ENCODE results near the gene R3HCC1L.

The R3HCC1L gene

DNA sequence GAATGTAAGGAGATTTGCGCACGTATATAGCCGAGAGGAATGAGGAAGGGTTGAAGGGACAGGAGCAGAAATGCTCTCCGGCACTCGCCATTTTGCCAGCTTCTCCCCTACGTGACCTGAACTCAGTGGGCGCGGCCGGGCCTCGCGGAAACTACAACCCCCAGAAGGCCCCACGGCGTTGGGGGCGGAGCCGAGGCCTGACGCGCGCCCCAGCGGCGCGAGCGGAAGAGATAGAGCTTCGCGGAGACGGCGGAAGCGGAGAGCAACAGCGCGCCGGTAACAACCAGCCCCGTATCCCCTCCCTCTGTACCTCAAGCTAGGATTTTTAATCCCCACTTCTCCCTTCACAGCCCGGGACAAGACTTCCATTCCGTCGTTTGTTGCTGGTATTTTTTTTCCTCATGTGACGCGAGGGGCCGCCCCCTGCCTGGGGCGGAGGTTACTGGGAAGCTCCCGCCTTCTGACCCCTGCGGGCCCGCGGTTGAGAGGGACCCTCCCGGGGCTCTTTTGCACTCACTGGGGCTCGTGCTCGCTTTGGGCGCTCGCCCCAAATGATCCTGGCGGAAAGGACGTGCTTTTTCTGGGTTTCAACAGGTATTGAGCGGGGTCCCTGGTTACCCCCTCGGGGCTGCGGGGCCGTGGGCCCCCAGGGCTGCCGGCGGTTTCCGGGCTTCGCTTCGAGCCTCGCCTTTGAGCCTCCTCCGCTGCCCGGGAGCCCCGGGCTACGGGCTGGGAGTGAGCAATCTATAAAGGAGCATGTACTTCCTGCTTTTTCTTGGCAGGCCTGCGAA, at the start of gene R3HCC1L:
Gene R3HCC1L, plus strand, starts transcription at position 227 of the 791 bp plus-strand sequence. CDS start 73,458 bp downstream, outside the sequence.
- no peaks in the 10 kb centered on the region for H3K27me3 ChIP-seq (ENCODE audit: control insufficient read depth in 5 of 5, insufficient read depth in 4 of 5, low read length in 5 of 5)
- H3K27ac ChIP-seq (ENCODE audit: low read depth, low read length) = peak within 1 kb of the TSS; percentile 98
- H3K36me3 ChIP-seq (ENCODE audit: control insufficient read depth in 5 of 5, insufficient read depth in 5 of 5, low read length in 5 of 5) = no peaks in the 10 kb centered on the region
- H3K4me1 ChIP-seq (ENCODE audit: control insufficient read depth in 5 of 5, insufficient read depth in 5 of 5, low read length in 5 of 5) = peaks cover 0 to 20% (median 20%) of the 10 kb centered on the region in 5 donors
- peaks cover 0 to 3% (median 0%) of the 10 kb centered on the region in 5 donors for H3K9me3 ChIP-seq (ENCODE audit: control insufficient read depth in 5 of 5, low read length in 5 of 5)
- peak within 1 kb of the TSS; percentile 85 to 100 (median 94) for H3K9ac ChIP-seq (ENCODE audit: low read length in 5 of 5)
- peak within 1 kb of the TSS; percentile 86 to 97 (median 92) for H3K4me3 ChIP-seq (ENCODE audit: low read depth in 1 of 5, low read length in 5 of 5)

DNA sequence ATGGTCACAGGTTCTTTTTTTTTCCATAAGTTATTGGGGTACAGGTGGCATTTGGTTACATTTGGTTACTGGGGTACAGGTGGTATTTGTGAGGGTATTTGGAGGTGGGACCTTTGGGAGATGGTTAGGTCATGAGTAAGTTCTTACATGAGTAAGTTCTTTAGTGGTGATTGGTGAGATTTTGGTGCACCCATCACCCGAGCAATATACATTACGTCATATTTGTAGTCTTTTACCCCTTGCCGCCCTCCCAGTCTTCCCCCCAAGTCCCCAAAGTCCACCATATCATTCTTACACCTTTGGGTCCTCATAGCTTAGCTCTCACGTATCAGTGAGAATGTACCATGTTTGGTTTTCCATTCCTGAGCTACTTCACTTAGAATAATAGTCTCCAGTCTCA, 49.2 kb upstream of the R3HCC1L start:
- Histone ChIP-seq H3K27me3 (ENCODE audit: control insufficient read depth in 5 of 5, insufficient read depth in 4 of 5, low read length in 5 of 5) (peaks cover 2 to 14% (median 9%) of the 10 kb centered on the region in 5 donors), H3K4me1 (ENCODE audit: control insufficient read depth in 5 of 5, insufficient read depth in 5 of 5, low read length in 5 of 5) (peaks cover 6 to 16% (median 14%) of the 10 kb centered on the region in 5 donors), H3K4me3 (ENCODE audit: low read depth in 1 of 5, low read length in 5 of 5) (no peak overlapping the region), H3K9me3 (ENCODE audit: control insufficient read depth in 5 of 5, low read length in 5 of 5) (no peaks in the 10 kb centered on the region), H3K9ac (ENCODE audit: low read length in 5 of 5) (no peak overlapping the region), H3K36me3 (ENCODE audit: control insufficient read depth in 5 of 5, insufficient read depth in 5 of 5, low read length in 5 of 5) (no peaks in the 10 kb centered on the region), H3K27ac (ENCODE audit: low read depth, low read length) (no peak overlapping the region)

DNA sequence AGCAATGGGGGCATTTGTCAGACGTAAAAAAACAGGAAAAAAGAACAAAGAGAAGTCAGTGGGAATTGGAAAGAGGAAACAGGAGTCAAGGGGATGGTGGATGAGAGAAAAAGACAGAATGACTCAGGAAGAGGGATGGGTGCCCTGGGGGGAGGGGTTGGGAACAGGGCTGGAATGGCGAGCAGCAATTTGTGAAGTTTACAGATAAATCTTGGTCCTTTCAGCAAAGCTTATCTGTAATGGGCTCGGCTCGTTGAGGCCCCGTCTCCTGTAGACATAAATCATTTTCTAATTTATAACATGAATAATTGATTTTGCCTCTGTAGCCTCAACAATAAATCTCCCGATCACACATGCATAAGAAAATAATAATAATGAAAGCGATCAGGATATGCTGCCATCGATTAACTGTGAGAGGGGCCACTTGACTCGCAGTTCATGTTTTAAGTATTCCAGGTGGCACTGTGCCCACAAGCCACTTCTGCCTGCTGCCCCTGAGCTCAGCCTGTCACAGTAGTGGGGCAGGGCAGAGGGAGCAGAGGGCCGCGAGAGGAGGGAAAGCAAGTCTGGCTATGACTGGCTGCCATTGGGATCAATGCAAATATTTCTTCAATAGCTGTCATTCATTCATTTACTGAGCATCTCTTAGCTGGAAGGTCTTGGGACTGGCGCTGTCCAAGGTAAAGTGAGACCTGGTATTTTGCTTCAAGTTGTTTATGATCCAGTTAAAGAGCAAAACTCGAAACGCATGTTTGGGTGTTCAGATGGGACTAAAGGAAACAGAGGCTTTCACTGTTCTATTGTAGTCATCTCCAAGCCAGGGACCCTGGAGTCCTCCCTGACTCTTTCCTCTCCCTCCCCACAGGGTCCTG, 47.4 kb upstream of the R3HCC1L start:
- Histone ChIP-seq H3K4me3 (ENCODE audit: low read depth in 1 of 5, low read length in 5 of 5) (no peak overlapping the region), H3K36me3 (ENCODE audit: control insufficient read depth in 5 of 5, insufficient read depth in 5 of 5, low read length in 5 of 5) (no peaks in the 10 kb centered on the region), H3K27me3 (ENCODE audit: control insufficient read depth in 5 of 5, insufficient read depth in 4 of 5, low read length in 5 of 5) (peaks cover 2 to 14% (median 9%) of the 10 kb centered on the region in 5 donors), H3K9me3 (ENCODE audit: control insufficient read depth in 5 of 5, low read length in 5 of 5) (no peaks in the 10 kb centered on the region), H3K27ac (ENCODE audit: low read depth, low read length) (no peak overlapping the region), H3K4me1 (ENCODE audit: control insufficient read depth in 5 of 5, insufficient read depth in 5 of 5, low read length in 5 of 5) (peaks cover 6 to 16% (median 14%) of the 10 kb centered on the region in 5 donors), H3K9ac (ENCODE audit: low read length in 5 of 5) (no peak overlapping the region)

DNA sequence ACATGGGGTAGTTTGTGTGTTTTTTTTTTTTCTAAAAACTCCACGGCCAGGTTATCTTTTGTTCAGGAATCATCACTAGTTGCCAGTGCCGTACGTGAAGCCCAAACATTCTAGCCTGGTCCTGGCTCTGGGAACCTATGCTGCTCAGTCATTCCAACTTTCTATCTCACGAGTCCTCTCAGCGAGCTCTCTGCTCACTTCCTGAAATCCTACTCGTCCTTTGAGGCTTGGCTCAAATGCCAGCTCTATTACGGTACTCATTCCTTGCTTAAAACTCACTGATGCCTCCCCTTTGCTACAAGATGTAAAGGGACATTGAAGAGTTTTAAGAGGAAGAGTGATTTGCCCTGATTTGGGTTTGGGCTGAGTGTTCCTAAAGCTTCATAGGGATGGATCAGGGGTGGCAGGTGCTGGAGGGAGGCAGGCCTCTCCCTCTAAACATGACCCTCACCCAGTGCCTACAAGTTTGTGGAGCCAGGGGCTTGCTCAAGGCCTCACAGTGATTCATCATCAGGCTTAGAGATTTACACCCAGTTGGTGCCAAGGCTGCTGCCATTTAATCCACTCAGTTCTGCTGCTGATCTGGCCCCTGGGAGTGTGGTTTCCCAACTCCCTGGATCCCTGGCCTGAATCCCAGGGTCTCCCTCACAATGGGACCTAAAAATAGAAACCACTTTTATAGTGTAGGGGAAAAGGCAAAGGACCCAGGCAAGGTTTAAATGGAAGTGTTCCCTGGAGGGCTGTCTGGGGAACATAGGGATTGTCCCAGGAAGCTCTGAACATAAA, 46.1 kb upstream of the R3HCC1L start:
- Histone ChIP-seq H3K27ac (ENCODE audit: low read depth, low read length) (no peak overlapping the region), H3K36me3 (ENCODE audit: control insufficient read depth in 5 of 5, insufficient read depth in 5 of 5, low read length in 5 of 5) (no peaks in the 10 kb centered on the region), H3K9me3 (ENCODE audit: control insufficient read depth in 5 of 5, low read length in 5 of 5) (no peaks in the 10 kb centered on the region), H3K27me3 (ENCODE audit: control insufficient read depth in 5 of 5, insufficient read depth in 4 of 5, low read length in 5 of 5) (peaks cover 2 to 13% (median 5%) of the 10 kb centered on the region in 5 donors), H3K4me3 (ENCODE audit: low read depth in 1 of 5, low read length in 5 of 5) (no peak overlapping the region), H3K9ac (ENCODE audit: low read length in 5 of 5) (no peak overlapping the region), H3K4me1 (ENCODE audit: control insufficient read depth in 5 of 5, insufficient read depth in 5 of 5, low read length in 5 of 5) (peaks cover 6 to 16% (median 14%) of the 10 kb centered on the region in 5 donors)

DNA sequence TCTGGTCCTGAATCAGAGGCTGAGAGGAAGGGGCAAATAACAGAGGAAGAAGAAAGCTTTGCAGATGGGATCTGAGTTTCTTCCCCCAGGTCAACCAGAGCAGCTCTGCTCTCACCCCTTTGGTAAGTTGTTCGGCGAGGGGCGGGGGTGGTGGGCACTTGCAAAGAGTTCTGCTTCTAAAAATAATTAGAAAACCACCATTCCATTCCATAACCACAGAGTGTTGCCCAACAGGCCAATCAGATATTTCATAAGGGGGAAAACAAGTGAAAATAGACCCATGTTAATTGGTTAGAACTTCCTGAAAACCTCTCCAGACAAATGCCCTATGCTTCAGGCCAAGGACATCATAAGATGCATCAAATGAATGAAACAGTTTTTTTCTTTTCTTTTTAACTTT, 43.6 kb upstream of the R3HCC1L start:
- Histone ChIP-seq H3K36me3 (ENCODE audit: control insufficient read depth in 5 of 5, insufficient read depth in 5 of 5, low read length in 5 of 5) (no peaks in the 10 kb centered on the region), H3K27me3 (ENCODE audit: control insufficient read depth in 5 of 5, insufficient read depth in 4 of 5, low read length in 5 of 5) (peaks cover 0 to 14% (median under 1%) of the 10 kb centered on the region in 5 donors), H3K9me3 (ENCODE audit: control insufficient read depth in 5 of 5, low read length in 5 of 5) (no peaks in the 10 kb centered on the region), H3K9ac (ENCODE audit: low read length in 5 of 5) (no peak overlapping the region), H3K27ac (ENCODE audit: low read depth, low read length) (no peak overlapping the region), H3K4me1 (ENCODE audit: control insufficient read depth in 5 of 5, insufficient read depth in 5 of 5, low read length in 5 of 5) (peaks cover 6 to 16% (median 14%) of the 10 kb centered on the region in 5 donors), H3K4me3 (ENCODE audit: low read depth in 1 of 5, low read length in 5 of 5) (no peak overlapping the region)

DNA sequence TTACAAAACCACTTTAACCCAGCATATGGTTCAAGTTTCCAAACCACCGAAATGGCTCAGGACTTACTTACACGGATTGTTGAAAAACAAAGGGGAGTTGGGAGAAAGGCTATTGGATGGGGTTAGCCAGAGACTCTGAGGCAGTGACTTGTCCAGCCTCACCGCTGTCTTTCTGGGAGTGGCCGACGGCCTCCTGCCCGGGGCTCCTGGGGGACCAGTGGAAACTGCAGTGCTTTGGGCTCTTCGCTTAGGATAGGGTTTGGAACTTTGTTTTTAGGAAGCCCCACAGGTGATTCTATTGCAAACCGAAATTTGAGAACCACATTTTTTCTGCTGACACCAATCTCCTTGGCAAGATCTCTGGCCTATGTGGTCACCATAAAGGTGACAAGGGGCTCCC, 38.1 kb upstream of the R3HCC1L start:
- no peaks in the 10 kb centered on the region for H3K4me1 ChIP-seq (ENCODE audit: control insufficient read depth in 5 of 5, insufficient read depth in 5 of 5, low read length in 5 of 5)
- H3K27ac ChIP-seq (ENCODE audit: low read depth, low read length) = no peak overlapping the region
- no peaks in the 10 kb centered on the region for H3K9me3 ChIP-seq (ENCODE audit: control insufficient read depth in 5 of 5, low read length in 5 of 5)
- no peak overlapping the region for H3K9ac ChIP-seq (ENCODE audit: low read length in 5 of 5)
- H3K27me3 ChIP-seq (ENCODE audit: control insufficient read depth in 5 of 5, insufficient read depth in 4 of 5, low read length in 5 of 5) = peaks cover 0 to 26% (median 13%) of the 10 kb centered on the region in 5 donors
- no peaks in the 10 kb centered on the region for H3K36me3 ChIP-seq (ENCODE audit: control insufficient read depth in 5 of 5, insufficient read depth in 5 of 5, low read length in 5 of 5)
- H3K4me3 ChIP-seq (ENCODE audit: low read depth in 1 of 5, low read length in 5 of 5) = no peak overlapping the region

DNA sequence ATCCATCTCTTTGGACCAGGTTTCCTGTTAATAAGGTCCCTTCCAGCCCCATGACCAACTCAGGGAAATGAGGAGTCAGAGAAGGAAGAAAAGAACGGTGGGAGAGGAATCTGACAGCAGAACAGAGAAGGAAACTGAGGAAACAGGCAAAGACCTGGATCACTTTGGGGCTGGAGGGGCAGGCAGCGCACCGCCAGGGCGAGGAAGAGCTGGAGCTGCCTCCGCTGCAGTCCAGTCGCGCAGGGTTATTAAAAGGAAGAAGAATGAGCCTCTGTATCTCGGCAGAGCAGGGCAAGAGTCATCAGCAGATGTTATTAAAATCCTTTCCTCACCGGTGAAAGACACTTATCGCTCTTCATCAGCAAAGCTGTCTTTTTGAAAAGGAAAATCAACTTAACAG, 37.7 kb upstream of the R3HCC1L start:
- H3K9ac ChIP-seq (ENCODE audit: low read length in 5 of 5) = no peak overlapping the region
- H3K36me3 ChIP-seq (ENCODE audit: control insufficient read depth in 5 of 5, insufficient read depth in 5 of 5, low read length in 5 of 5) = no peaks in the 10 kb centered on the region
- no peaks in the 10 kb centered on the region for H3K9me3 ChIP-seq (ENCODE audit: control insufficient read depth in 5 of 5, low read length in 5 of 5)
- H3K27ac ChIP-seq (ENCODE audit: low read depth, low read length) = no peak overlapping the region
- peaks cover 0 to 26% (median 13%) of the 10 kb centered on the region in 5 donors for H3K27me3 ChIP-seq (ENCODE audit: control insufficient read depth in 5 of 5, insufficient read depth in 4 of 5, low read length in 5 of 5)
- no peak overlapping the region for H3K4me3 ChIP-seq (ENCODE audit: low read depth in 1 of 5, low read length in 5 of 5)
- no peaks in the 10 kb centered on the region for H3K4me1 ChIP-seq (ENCODE audit: control insufficient read depth in 5 of 5, insufficient read depth in 5 of 5, low read length in 5 of 5)

DNA sequence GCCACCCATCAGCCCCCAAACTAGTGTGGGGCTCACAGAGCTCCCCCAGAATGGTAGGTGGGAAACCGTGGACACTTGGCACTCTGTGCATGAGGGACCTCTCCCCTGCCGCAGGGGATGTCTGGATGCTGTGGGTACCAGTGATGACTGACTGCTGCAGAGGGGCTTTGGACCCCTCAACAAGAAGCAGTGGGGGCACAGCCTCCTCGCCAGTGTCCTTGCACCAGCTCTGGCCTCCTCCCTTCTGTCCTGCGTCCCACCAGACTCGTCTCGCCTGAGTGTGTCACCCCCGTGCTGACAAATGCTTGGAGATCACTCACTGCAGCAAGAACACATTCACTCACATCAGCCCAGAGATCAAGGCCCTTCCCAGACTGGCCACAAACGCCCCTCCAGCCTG, 37.3 kb upstream of the R3HCC1L start:
- Histone ChIP-seq H3K27me3 (ENCODE audit: control insufficient read depth in 5 of 5, insufficient read depth in 4 of 5, low read length in 5 of 5) (peaks cover 0 to 26% (median 13%) of the 10 kb centered on the region in 5 donors), H3K9me3 (ENCODE audit: control insufficient read depth in 5 of 5, low read length in 5 of 5) (no peaks in the 10 kb centered on the region), H3K9ac (ENCODE audit: low read length in 5 of 5) (no peak overlapping the region), H3K4me3 (ENCODE audit: low read depth in 1 of 5, low read length in 5 of 5) (no peak overlapping the region), H3K36me3 (ENCODE audit: control insufficient read depth in 5 of 5, insufficient read depth in 5 of 5, low read length in 5 of 5) (no peaks in the 10 kb centered on the region), H3K27ac (ENCODE audit: low read depth, low read length) (no peak overlapping the region), H3K4me1 (ENCODE audit: control insufficient read depth in 5 of 5, insufficient read depth in 5 of 5, low read length in 5 of 5) (no peaks in the 10 kb centered on the region)

DNA sequence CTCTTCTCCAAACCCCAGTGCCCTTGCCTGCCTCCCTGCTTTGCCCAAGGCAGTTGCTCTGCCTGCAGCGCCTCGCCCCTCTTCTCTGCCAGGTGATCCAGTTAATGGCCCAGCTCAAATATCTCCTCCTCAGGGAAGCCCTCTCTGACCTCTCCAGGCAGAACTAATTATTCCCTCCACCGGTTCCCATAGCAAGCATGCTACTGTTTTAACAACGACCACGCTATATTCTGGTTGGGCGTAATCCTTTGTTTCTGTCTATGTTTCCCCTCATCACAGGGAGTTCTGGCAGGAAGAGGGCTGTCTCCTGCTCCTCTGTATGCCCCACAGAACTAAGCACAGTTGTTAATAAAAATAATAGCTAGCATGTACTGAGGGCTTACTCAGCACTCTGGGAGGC, 36.8 kb upstream of the R3HCC1L start:
- Histone ChIP-seq H3K27me3 (ENCODE audit: control insufficient read depth in 5 of 5, insufficient read depth in 4 of 5, low read length in 5 of 5) (peaks cover 0 to 26% (median 13%) of the 10 kb centered on the region in 5 donors), H3K36me3 (ENCODE audit: control insufficient read depth in 5 of 5, insufficient read depth in 5 of 5, low read length in 5 of 5) (no peaks in the 10 kb centered on the region), H3K9ac (ENCODE audit: low read length in 5 of 5) (no peak overlapping the region), H3K4me3 (ENCODE audit: low read depth in 1 of 5, low read length in 5 of 5) (no peak overlapping the region), H3K4me1 (ENCODE audit: control insufficient read depth in 5 of 5, insufficient read depth in 5 of 5, low read length in 5 of 5) (no peaks in the 10 kb centered on the region), H3K9me3 (ENCODE audit: control insufficient read depth in 5 of 5, low read length in 5 of 5) (no peaks in the 10 kb centered on the region), H3K27ac (ENCODE audit: low read depth, low read length) (no peak overlapping the region)

All from subcutaneous abdominal adipose tissue (tissue), 5 donors.